KG1 (cell line): Measurements from ENCODE around the gene TMEM9B.
"Not testable (repeated sequence)": the region's sequence is repeated elsewhere in the genome, so short reads cannot be mapped to it uniquely, and the experiment has no call there.

Experiments
- DNase-seq: peaks from one replicate; lab custom pipeline; 2025; lab: John Stamatoyannopoulos, UW

The TMEM9B gene

DNA sequence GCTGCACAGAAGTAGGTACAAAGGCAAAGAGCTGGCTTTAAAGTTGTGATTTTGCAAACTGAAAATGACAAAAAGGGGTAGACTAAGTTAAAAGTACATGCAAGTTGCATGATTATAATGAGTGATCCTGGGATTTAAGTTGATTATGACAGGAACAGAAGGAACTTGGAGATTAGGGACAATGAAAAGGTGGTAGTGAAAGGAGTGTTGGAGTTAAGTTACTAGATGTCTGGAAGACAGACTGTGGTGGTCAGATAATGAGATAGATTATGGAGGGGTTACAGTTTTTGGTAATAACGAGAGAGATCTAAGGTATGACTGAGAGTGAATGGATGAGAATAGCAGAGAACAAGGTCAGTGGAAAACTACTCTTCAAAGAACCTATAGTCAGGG, 7.7 kb upstream of the TMEM9B start:
- DNase-seq: no peak

- DNase-seq: no peak
Observed at GRCh38 chr11:8971196-8971923, 7.1 kb upstream of the TMEM9B start.

- DNase-seq: no peak
Observed at GRCh38 chr11:8967184-8967583, 2.9 kb upstream of the TMEM9B start.

DNA sequence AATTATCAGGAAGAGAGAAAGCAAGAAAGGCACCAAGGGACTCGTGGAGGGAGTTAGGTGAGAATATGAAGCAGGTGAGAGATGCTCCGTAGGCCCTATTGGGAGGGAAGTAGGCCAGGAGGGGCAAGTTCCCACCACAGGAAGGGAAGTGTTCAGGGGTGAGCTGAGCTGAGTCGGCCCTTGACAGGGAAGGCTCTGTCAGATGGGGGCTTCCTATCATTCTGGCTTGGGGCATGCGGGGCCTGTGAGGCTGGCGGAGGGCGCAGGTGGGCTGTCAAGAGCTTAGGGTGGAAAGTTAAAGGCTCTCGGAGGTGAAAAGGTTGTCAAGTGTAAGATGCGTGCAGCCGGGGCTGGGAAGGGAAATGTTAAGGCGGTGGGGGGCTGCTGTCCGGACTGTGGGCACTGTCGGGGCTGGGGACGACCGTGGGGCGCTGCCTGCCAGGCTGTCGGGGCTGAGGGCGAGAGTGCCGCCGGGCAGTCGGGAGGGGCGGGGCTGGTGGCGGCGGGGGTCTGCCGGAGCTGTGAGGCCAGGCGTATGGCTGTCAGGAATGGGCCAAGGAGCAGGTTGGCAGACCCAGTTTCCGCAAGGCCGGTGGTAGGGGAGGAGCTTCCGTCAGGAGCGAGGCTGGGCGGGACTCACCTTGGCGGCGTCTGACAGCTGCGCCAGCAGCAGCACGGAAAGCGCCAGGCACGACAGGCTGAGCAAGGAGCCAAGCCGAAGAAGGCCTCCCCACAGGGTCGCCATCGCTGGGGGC, 496 bp downstream of the TMEM9B start:
- peak; percentile 73 for DNase-seq

DNA sequence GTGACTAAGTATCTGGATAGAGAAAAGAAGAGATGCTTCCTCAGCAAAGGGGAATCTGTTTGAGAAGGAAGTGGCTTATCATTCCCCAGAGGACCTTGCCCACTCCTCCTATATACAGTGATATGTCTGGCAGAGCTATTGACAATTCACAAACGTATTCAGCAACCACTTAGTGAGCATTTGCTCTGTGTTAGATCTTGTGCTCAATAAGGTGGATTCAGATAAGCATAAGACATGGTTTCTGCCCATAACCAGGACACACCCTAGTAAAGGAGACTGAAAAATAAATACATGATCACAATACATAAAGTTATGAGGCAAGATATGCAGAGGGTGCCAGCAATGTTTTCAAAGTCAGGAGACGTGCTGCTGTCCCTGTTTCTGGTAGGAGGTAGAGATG, 1.4 kb downstream of the TMEM9B start:
- DNase-seq: no peak

DNA sequence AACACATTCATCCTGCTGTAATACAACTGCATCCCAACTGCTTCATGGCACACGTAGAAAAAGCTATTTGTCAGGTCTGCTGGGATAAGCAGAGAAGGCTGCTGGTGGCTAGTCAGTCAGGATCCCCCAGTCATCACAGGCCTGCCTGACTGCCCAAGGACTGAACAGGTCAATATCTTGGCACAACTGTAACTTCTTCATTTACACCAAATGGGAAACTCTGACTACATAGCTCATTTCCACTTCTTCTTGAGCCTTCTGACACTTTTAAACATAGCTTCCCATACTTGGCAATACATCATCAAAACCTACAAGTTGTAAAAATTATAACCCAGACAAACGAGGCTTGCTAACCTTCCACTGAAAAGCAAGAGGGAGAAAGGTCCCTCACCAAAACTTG, 2.8 kb downstream of the TMEM9B start:
- no peak for DNase-seq

GRCh38 chr11:8959546-8960166, 4.6 kb downstream of the TMEM9B start:
- DNase-seq: peak; percentile 20

DNA sequence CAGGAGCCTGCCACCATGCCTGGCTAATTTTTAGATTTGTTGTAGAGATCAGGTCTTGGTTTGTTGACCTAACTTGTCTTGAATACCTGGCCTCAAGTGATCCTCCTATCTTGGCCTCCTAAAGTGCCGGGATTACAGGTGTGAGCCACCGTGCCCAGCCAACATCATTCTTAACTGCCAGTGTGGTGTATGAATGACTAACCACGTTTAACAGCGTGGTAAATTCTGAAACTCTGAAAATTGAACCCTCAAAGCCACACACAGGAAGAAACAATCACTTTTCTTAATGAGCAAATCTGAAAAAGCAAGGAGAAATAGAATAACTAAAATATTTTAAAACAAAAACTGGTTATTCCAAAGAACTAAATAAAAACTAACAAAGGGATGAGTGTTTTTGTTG, 7.4 kb downstream of the TMEM9B start:
- no peak for DNase-seq

DNA sequence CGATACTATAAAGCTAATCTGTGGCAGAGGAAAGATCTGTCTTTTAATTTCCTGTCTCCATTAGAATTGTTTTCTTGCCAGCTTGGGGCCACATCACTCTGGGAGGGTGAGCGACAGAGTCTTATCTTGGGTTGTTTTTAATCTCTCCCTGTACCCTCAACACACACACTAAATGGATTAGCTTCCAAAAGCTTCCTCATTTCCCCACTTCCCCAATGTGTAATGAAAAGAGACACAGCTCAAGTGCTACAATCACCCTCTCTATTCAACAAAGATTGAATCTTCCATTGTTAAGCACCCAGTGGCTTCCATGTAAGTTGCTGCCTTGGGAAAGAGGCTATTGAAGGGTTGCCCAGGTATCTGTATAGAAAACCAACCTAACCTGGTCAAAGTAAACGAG, 15.4 kb downstream of the TMEM9B start:
- DNase-seq: no peak

- no peak for DNase-seq
Observed at GRCh38 chr11:8947230-8947943, 16.9 kb downstream of the TMEM9B start.

GRCh38 chr11:8942518-8943066, 21.6 kb downstream of the TMEM9B start, which contains the start of gene ASCL3:
Gene ASCL3 (minus strand): TSS chr11:8943016. CDS start chr11:8938161, 4,855 bp downstream.
- no peak for DNase-seq

GRCh38 chr11:8941341-8942103, 22.7 kb downstream of the TMEM9B start:
- DNase-seq: no peak

- no peak for DNase-seq
Observed at GRCh38 chr11:8937659-8938058, 26.6 kb downstream of the TMEM9B start.

GRCh38 chr11:8937159-8937558, 27.1 kb downstream of the TMEM9B start:
- DNase-seq: no peak

- not testable (repeated sequence) for DNase-seq
Observed at GRCh38 chr11:8935789-8936188, 28.5 kb downstream of the TMEM9B start.

- no peak for DNase-seq
Observed at GRCh38 chr11:8934742-8935488, 29.3 kb downstream of the TMEM9B start.

- DNase-seq: no peak
Observed at GRCh38 chr11:8933931-8934330, 30.3 kb downstream of the TMEM9B start.

DNA sequence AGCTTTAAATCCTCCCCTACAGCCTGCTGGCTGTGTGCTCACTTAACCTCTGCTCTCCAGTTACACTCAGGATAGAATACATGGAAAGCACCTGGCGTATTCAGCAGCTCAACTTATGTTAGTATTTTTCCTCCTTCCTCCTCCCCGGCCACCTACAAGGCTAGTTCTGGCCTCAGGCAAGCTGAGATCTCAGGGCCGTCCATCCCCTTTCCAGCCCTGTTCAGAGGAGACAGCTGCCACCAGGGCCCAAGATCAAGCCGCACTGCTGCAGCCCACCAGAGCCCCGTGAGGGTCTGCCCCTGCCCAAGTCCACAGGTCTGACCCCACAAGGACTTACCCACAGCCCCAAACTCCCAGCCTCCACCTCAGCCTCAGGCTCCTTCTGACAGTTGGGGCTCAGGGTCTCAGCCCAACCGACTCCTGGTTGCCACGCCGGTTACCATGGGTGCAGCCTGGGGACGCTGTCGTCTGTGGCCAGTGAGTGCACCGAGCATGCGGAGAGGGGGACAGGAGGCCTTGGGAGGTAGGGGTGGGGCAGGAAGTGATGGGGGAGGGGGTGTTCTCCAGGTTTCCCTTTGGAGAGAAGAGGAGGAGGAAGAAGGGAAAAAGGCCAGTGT, 31.6 kb downstream of the TMEM9B start, which contains the start of gene C11orf16:
TSS of gene C11orf16 (minus strand) at position 384 of the 617 bp plus-strand sequence. CDS start 639 bp downstream, outside the sequence.
- DNase-seq: no peak

GRCh38 chr11:8930456-8931175, 33.6 kb downstream of the TMEM9B start:
- DNase-seq: no peak
